Activated CD4-positive, alpha-beta T cell treated with anti-CD3 and anti-CD28 coated beads, Interleukin-2, amount 50 U/mL, for 1 hour (primary cell): ENCODE data around the gene SLCO1B1.

Experiments
- DNase-seq: peaks from one replicate; pipeline ENCODE4 v3.0.0-alpha.2; 2020

SLCO1B1 gene

GRCh38 chr12:21221072-21221471, 90.1 kb downstream of the SLCO1B1 start:
- DNase-seq, result no peak

- no peak for DNase-seq
Measured at GRCh38 chr12:21221778-21222177, 90.8 kb downstream of the SLCO1B1 start.

- no peak for DNase-seq
Measured at GRCh38 chr12:21223930-21224329, 92.9 kb downstream of the SLCO1B1 start.

GRCh38 chr12:21234395-21234794, 103.4 kb downstream of the SLCO1B1 start:
- DNase-seq, result no peak

GRCh38 chr12:21239866-21240265, 108.9 kb downstream of the SLCO1B1 start:
- DNase-seq, result no peak

- DNase-seq, result no peak
Measured at GRCh38 chr12:21248679-21249078, 117.7 kb downstream of the SLCO1B1 start.

- DNase-seq, result no peak
Measured at GRCh38 chr12:21252070-21252469, 121.1 kb downstream of the SLCO1B1 start.

GRCh38 chr12:21257172-21257571, 126.2 kb downstream of the SLCO1B1 start:
- DNase-seq, result no peak

GRCh38 chr12:21264232-21264631, 133.2 kb downstream of the SLCO1B1 start:
- DNase-seq, result no peak

GRCh38 chr12:21265932-21266331, 134.9 kb downstream of the SLCO1B1 start:
- no peak for DNase-seq

- no peak for DNase-seq
Measured at GRCh38 chr12:21276826-21277225, 145.8 kb downstream of the SLCO1B1 start.
